ENCODE data around the gene MRPL58. TPM values are rescaled to one million over a fixed set of nuclear protein-coding genes. Genes with fewer than 3 reads are reported as not detected.
"Not testable (repeated sequence)": the region's sequence is repeated elsewhere in the genome, so short reads cannot be mapped to it uniquely, and the experiment has no call there.

Gene MRPL58
- total RNA-seq, 1 experiment from 2014 or later: 39.6 TPM

GRCh38 chr17:75041656-75042280 is 29.3 kb downstream of the MRPL58 start:
- Histone ChIP-seq H3K27ac (no peak overlapping the region), H3K4me1 (no peaks in the 10 kb centered on the region), H3K27me3 (no peaks in the 10 kb centered on the region), H3K4me3 (no peak overlapping the region), H3K9me3 (replicated peaks) (no peaks in the 10 kb centered on the region), H3K36me3 (peaks cover 11% of the 10 kb centered on the region)
- no peak for DNase-seq

DNA sequence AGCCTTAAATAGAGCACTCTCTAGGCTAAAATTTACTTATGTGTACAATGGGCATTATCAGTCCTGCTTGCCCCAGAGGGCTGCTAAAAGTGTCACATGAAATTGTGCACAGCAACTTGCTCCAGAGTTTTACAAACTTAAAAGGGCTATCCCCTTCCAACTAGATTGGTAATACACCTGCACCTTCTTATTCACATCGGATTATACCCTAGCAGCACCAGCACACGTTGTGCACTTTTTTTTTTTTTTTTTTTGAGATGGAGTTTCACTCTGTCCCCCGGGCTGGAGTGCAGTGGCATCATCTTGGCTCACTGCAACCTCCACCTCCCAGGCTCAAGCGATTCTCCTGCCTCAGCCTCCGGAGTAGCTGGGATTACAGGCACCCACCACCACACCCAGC is 31.3 kb downstream of the MRPL58 start:
- not testable (repeated sequence) for H3K4me3 ChIP-seq; H3K9me3 ChIP-seq (replicated peaks); DNase-seq; H3K27ac ChIP-seq; H3K4me1 ChIP-seq; H3K27me3 ChIP-seq
- peaks cover 11% of the 10 kb centered on the region for H3K36me3 ChIP-seq

DNA sequence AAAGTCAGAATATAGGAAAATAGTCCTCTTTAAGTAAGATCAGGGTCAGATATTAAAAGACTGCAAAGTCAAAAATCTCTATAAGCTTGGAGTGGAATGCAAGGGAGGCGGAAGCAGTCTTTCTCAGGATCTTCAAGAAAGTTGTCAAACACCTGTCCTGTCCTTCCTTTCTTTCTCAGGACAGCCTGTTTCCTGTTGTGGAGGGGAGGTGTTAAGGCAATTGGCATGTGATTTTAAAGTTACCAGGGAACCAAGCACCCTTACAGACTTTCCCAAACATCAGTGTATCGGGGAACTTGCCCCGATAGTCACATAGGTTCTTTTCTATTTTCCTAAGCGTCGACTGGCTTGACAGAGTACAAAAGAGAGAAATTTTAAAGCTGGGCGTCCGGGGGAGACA is 32.2 kb downstream of the MRPL58 start:
- Histone ChIP-seq H3K4me3 (no peak overlapping the region), H3K9me3 (replicated peaks) (no peaks in the 10 kb centered on the region), H3K27ac (no peak overlapping the region), H3K27me3 (no peaks in the 10 kb centered on the region), H3K4me1 (no peaks in the 10 kb centered on the region; the same call in 1 of the 2 replicates), H3K36me3 (peaks cover 10% of the 10 kb centered on the region)
- no peak for DNase-seq

- DNase-seq; H3K27me3 ChIP-seq; H3K4me1 ChIP-seq; H3K9me3 ChIP-seq (replicated peaks): not testable (repeated sequence)
- Histone ChIP-seq H3K27ac (peak overlapping the region; percentile 56; the same call in 1 of the 2 replicates), H3K36me3 (peaks cover 15% of the 10 kb centered on the region), H3K4me3 (peak overlapping the region; percentile 94)
These were observed 33.5 kb downstream of the MRPL58 start for GRCh38 chr17:75045946-75046406.

DNA sequence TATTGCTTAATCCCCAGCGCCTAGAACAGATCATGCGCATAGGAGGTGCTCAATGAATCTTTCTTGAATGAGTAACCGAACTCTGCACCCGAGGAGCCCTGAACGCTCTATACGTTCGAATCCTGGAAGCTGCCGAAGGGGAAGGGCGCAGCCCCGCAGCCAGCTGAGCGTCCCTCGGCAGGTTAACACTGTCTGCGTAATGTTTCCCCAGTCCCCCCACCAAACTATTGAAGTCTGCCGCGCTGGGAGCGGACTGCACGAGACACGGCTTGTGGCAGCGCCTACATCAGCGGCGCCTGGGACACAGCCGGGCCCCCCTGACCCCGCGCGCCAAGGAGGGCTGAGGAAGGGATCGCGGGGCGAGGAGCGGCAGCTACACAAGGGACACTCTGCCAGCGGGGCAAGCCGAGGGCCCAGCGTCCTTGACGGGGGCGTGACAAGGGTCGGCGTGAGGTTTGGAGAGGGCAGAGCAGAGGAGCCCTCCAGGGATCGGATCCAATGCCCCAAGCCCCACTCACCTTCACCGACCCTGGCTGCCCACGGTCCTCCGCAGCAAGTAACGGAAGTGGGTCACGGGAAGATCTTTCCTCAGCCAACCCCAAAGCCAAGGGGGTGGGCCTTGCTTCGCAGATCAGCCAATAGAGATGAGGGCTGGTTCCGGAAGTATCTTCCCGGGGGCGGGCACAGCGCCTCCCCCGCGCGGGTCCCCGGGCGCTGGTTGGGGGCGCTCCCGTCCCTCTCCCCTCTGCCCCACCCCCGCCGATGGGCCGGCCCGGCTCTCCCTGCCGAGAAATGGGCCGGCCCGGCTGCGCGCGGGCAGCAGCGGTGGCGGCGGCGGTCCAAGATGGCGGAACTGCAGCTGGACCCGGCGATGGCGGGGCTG is 34.2 kb downstream of the MRPL58 start, which contains the start of the genes ATP5PD and KCTD2:
Gene ATP5PD (minus strand): TSS at position 563 of the 883 bp plus-strand sequence. CDS start 4,319 bp downstream, outside the sequence.
Gene KCTD2 (plus strand): TSS at position 819 of the 883 bp plus-strand sequence. CDS start 26 bp downstream, at position 845.
- Histone ChIP-seq H3K4me3 (peak within 1 kb of the TSS; percentile 94), H3K27me3 (no peaks in the 10 kb centered on the region), H3K36me3 (peaks cover 17% of the 10 kb centered on the region), H3K9me3 (replicated peaks) (no peaks in the 10 kb centered on the region), H3K27ac (peak within 1 kb of the TSS; percentile 56), H3K4me1 (no peaks in the 10 kb centered on the region; the same call in 1 of the 2 replicates)
- peak; percentile 98 to 99 for DNase-seq

GRCh38 chr17:75047398-75048098 is 35.1 kb downstream of the MRPL58 start:
- no peaks in the 10 kb centered on the region for H3K9me3 ChIP-seq (replicated peaks)
- H3K4me3 ChIP-seq: peak overlapping the region; percentile 94
- H3K4me1 ChIP-seq: no peaks in the 10 kb centered on the region; the same call in 1 of the 2 replicates
- no peaks in the 10 kb centered on the region for H3K27me3 ChIP-seq
- DNase-seq: peak; percentile 49 to 50
- H3K27ac ChIP-seq: peak overlapping the region; percentile 33; the same call in 1 of the 2 replicates
- peaks cover 23% of the 10 kb centered on the region for H3K36me3 ChIP-seq

GRCh38 chr17:75048249-75048878 is 35.9 kb downstream of the MRPL58 start:
- Histone ChIP-seq H3K9me3 (replicated peaks) (no peaks in the 10 kb centered on the region), H3K27ac (no peak overlapping the region), H3K27me3 (no peaks in the 10 kb centered on the region), H3K4me3 (peak overlapping the region; percentile 94), H3K36me3 (peaks cover 31% of the 10 kb centered on the region), H3K4me1 (no peaks in the 10 kb centered on the region; the same call in 1 of the 2 replicates)
- no peak for DNase-seq

GRCh38 chr17:75049057-75049456 is 36.6 kb downstream of the MRPL58 start:
- no peaks in the 10 kb centered on the region for H3K27me3 ChIP-seq
- H3K4me3 ChIP-seq: no peak overlapping the region
- H3K36me3 ChIP-seq: peaks cover 36% of the 10 kb centered on the region
- no peak for DNase-seq
- no peaks in the 10 kb centered on the region for H3K9me3 ChIP-seq (replicated peaks)
- H3K27ac ChIP-seq: no peak overlapping the region
- no peaks in the 10 kb centered on the region; the same call in 1 of the 2 replicates for H3K4me1 ChIP-seq

GRCh38 chr17:75049706-75050105 is 37.2 kb downstream of the MRPL58 start:
- Histone ChIP-seq H3K27me3 (no peaks in the 10 kb centered on the region), H3K36me3 (peaks cover 43% of the 10 kb centered on the region), H3K27ac (no peak overlapping the region), H3K4me3 (no peak overlapping the region), H3K4me1 (no peaks in the 10 kb centered on the region; the same call in 1 of the 2 replicates), H3K9me3 (replicated peaks) (no peaks in the 10 kb centered on the region)
- DNase-seq: no peak

DNA sequence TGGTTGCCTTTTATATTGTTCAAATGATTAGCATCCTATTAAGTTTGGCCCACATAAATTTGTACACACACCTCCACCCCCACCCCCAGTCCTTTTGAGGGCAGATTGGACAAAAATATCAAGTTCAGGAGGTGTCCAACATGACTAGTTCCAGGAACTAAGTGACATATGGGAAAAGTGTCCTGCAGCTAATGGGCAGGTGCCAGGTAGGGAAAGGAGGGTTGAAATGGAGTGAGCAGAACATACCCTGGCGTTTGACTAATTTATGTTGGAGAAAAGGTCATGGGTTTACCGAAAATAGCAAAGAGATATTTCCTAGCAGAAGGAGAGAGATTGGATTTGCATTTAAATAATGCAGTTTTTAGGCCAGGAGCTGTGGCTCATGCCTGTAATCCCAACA is 39.5 kb downstream of the MRPL58 start:
- Histone ChIP-seq H3K9me3 (replicated peaks) (no peaks in the 10 kb centered on the region), H3K27ac (no peak overlapping the region), H3K36me3 (peaks cover 58% of the 10 kb centered on the region), H3K4me1 (no peaks in the 10 kb centered on the region; the same call in 1 of the 2 replicates), H3K27me3 (no peaks in the 10 kb centered on the region), H3K4me3 (no peak overlapping the region)
- no peak for DNase-seq

GRCh38 chr17:75059369-75060345 is 47.2 kb downstream of the MRPL58 start:
- Histone ChIP-seq H3K9me3 (replicated peaks) (no peaks in the 10 kb centered on the region), H3K4me3 (peak overlapping the region; percentile 11), H3K27me3 (no peaks in the 10 kb centered on the region), H3K4me1 (peaks cover 31% of the 10 kb centered on the region), H3K36me3 (peaks cover 37% of the 10 kb centered on the region), H3K27ac (peak overlapping the region; percentile 99)
- DNase-seq: peak; percentile 94 to 98

DNA sequence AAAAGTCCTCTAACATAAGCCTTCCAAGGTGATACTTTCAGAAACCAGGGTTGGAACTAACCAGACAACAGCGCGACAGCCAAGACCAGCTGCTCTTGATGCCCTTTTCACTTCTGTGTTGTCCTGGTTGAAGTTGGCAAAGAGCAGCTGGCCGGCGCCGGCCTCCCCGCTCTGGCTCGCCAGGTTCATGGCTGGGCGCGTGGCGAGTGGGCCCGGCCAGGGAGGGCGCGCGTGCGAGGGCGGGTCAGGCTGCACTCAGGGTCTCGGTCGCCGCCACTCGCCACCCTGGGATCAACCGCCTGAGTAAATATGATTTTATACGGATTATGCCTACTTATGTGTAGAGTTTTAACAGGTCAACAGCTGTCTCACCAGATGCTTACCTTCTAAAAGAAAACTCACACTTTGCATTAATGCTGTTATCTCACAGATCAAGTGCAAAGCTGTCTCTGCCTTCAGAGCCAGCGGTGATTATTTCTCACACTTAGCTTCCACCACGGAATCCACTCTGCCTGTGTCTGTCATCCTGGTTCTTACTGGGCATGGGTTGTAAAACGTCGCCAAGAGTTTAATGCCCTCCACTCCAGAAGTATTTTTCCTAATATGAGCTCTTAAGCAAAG is 48.1 kb downstream of the MRPL58 start:
- H3K36me3 ChIP-seq: peaks cover 29% of the 10 kb centered on the region
- H3K4me3 ChIP-seq: peak overlapping the region; percentile 11
- peak overlapping the region; percentile 99 for H3K27ac ChIP-seq
- no peaks in the 10 kb centered on the region for H3K27me3 ChIP-seq
- H3K4me1 ChIP-seq: peaks cover 31% of the 10 kb centered on the region
- peak; percentile 89 to 90 for DNase-seq
- no peaks in the 10 kb centered on the region for H3K9me3 ChIP-seq (replicated peaks)

- Histone ChIP-seq H3K9me3 (replicated peaks) (no peaks in the 10 kb centered on the region), H3K27ac (peak overlapping the region; percentile 99), H3K4me1 (peaks cover 31% of the 10 kb centered on the region), H3K27me3 (no peaks in the 10 kb centered on the region), H3K4me3 (no peak overlapping the region), H3K36me3 (peaks cover 26% of the 10 kb centered on the region)
- DNase-seq: no peak
These were observed 48.6 kb downstream of the MRPL58 start for GRCh38 chr17:75061055-75061438.
